IMR-90 (cell line): ENCODE measurements around the gene LAMB3. TPM values are rescaled to one million over a fixed set of nuclear protein-coding genes. Genes with fewer than 3 reads are reported as not detected.

Experiments used
- ATAC-seq: fragments of 200-7000 bp; cut with Tn5 transposase; 2 replicates; pipeline ENCODE4 v1.9.1; 2020; ENCODE audit warnings: low read depth, mild to moderate bottlenecking, moderate library complexity
- BruUV-seq: library from RNA; stranded (reverse); fragments of 400-500 nt; replicated peaks from 2 replicates; lab custom pipeline; 2021; lab: Mats Ljungman, UMichigan
- CTCF ChIA-PET: fragments of 300-600 bp; formaldehyde crosslinking; extraction: SDS; loops from one replicate; lab custom pipeline; 2021; ENCODE audit warnings: antibody characterized with exemption; lab: Yijun Ruan, JAX
- POLR2A ChIA-PET: fragments of 300-600 bp; sonication (Branson Sonifier 250); formaldehyde crosslinking; loops from one replicate; lab custom pipeline; 2022; ENCODE audit warnings: antibody characterized with exemption; ENCODE audit not compliant: unreplicated experiment; lab: Charles Lee
- DNase-seq: peaks from one replicate; pipeline ENCODE4 v3.0.0; 2013
- H2AFZ ChIP-seq: replicated peaks from 2 replicates; pipeline ENCODE3; 2013; ENCODE audit warnings: low read length, mild to moderate bottlenecking; ENCODE audit not compliant: poor library complexity
- H2AK5ac ChIP-seq: 2 replicates; pipeline ENCODE4 v1.6.1; 2013; ENCODE audit warnings: low read depth, low read length, inconsistent platforms
- H2AK9ac ChIP-seq: replicated peaks from 2 replicates; pipeline ENCODE3; 2013; ENCODE audit warnings: mild to moderate bottlenecking, low read depth, low read length, moderate library complexity; ENCODE audit not compliant: poor library complexity
- H2BK120ac ChIP-seq: 2 replicates; pipeline ENCODE4 v1.6.1; 2013; ENCODE audit warnings: low read depth, low read length, inconsistent platforms
- H2BK15ac ChIP-seq: 3 replicates; pipeline ENCODE4 v1.6.1; 2013; ENCODE audit warnings: low read depth, low read length, inconsistent platforms
- H2BK20ac ChIP-seq: 2 replicates; pipeline ENCODE4 v1.6.1; 2013; ENCODE audit warnings: low read depth, mild to moderate bottlenecking, inconsistent platforms, low read length, moderate library complexity
- H2BK5ac ChIP-seq: 2 replicates; pipeline ENCODE4 v1.6.1; 2013; ENCODE audit warnings: mild to moderate bottlenecking, low read depth, low read length, inconsistent platforms; ENCODE audit not compliant: poor library complexity, severe bottlenecking
- H3K14ac ChIP-seq: replicated peaks from 2 replicates; pipeline ENCODE4 v1.6.1; 2013; ENCODE audit warnings: low read depth, low read length, inconsistent platforms
- H3K18ac ChIP-seq: 2 replicates; pipeline ENCODE4 v1.6.1; 2013; ENCODE audit warnings: low read depth, low read length, control low read depth
- H3K23ac ChIP-seq: 2 replicates; pipeline ENCODE4 v1.6.1; 2013; ENCODE audit warnings: low read depth, low read length, inconsistent platforms
- H3K27ac ChIP-seq: 2 replicates; pipeline ENCODE4 v1.5.1; 2013; ENCODE audit warnings: mild to moderate bottlenecking, control low read depth, low read length; ENCODE audit not compliant: insufficient read depth
- H3K27me3 ChIP-seq: 2 replicates; pipeline ENCODE4 v1.6.1; 2013; ENCODE audit warnings: low read length; ENCODE audit not compliant: control insufficient read depth, insufficient read depth
- H3K36me3 ChIP-seq: 2 replicates; pipeline ENCODE4 v1.6.1; 2013; ENCODE audit warnings: low read length, mixed read lengths; ENCODE audit not compliant: control insufficient read depth, insufficient read depth
- H3K4ac ChIP-seq: 2 replicates; pipeline ENCODE4 v1.6.1; 2013; ENCODE audit warnings: low read depth, low read length, inconsistent platforms
- H3K4me1 ChIP-seq: 2 replicates; pipeline ENCODE4 v1.6.1; 2013; ENCODE audit warnings: low read length, mixed read lengths; ENCODE audit not compliant: control insufficient read depth, insufficient read depth
- H3K4me2 ChIP-seq: 2 replicates; pipeline ENCODE4 v1.6.1; 2013; ENCODE audit warnings: low read depth, mild to moderate bottlenecking, control low read depth, low read length, moderate library complexity
- H3K4me3 ChIP-seq: 2 replicates; pipeline ENCODE4 v1.5.1; 2013; ENCODE audit warnings: low read depth, mild to moderate bottlenecking, control low read depth, low read length, moderate library complexity; ENCODE audit not compliant: insufficient read depth
- H3K56ac ChIP-seq: 2 replicates; pipeline ENCODE4 v1.6.1; 2013; ENCODE audit warnings: low read length, inconsistent platforms; ENCODE audit not compliant: insufficient read depth; ENCODE audit errors: extremely low read depth
- H3K79me1 ChIP-seq, 2 experiments: 2 replicates each; pipeline ENCODE4 v1.6.1; 2013; ENCODE audit warnings: low read length in 2 of 2, inconsistent platforms in 1 of 2, low read depth in 1 of 2
- H3K9ac ChIP-seq: 2 replicates; pipeline ENCODE4 v1.6.1; 2013; ENCODE audit warnings: low read depth, low read length, control low read depth
- H3K9me1 ChIP-seq: 2 replicates; pipeline ENCODE4 v1.6.1; 2013; ENCODE audit warnings: low read length, inconsistent platforms; ENCODE audit not compliant: insufficient read depth
- H3K9me3 ChIP-seq: 2 replicates; pipeline ENCODE4 v1.6.1; 2013; ENCODE audit warnings: low read length; ENCODE audit not compliant: control insufficient read depth, insufficient read depth
- H4K20me1 ChIP-seq: 2 replicates; pipeline ENCODE4 v1.6.1; 2013; ENCODE audit warnings: low read length, inconsistent platforms; ENCODE audit not compliant: insufficient read depth
- H4K5ac ChIP-seq: 2 replicates; pipeline ENCODE4 v1.6.1; 2013; ENCODE audit warnings: mild to moderate bottlenecking, low read depth, low read length, control low read depth
- H4K8ac ChIP-seq, 2 experiments: 2 replicates each; pipeline ENCODE4 v1.6.1; 2013; ENCODE audit warnings: low read depth in 2 of 2, low read length in 2 of 2, control low read depth in 1 of 2, inconsistent platforms in 1 of 2
- H4K91ac ChIP-seq: 2 replicates; pipeline ENCODE4 v1.6.1; 2013; ENCODE audit warnings: low read depth, low read length, inconsistent platforms; ENCODE audit not compliant: insufficient read depth
- MAFK ChIP-seq: IDR thresholded peaks from 2 replicates; pipeline ENCODE4 v1.6.1; 2012; ENCODE audit warnings: low read depth, low read length, improper control_type of control experiment
- SMC3 ChIP-seq: fragments of 150-350 bp; IDR thresholded peaks from 2 replicates; pipeline ENCODE4 v1.6.1; 2016; ENCODE audit warnings: low read depth, mild to moderate bottlenecking, antibody characterized with exemption, low read length, moderate library complexity
- WGBS, 2 experiments: methylation state at CpG; one replicate each; pipeline versions ENCODE4 v1.1.5 to v1.1.7; 2013; ENCODE audit warnings: missing lambda C conversion rate in 2 of 2; ENCODE audit not compliant: insufficient read length in 1 of 2; ENCODE audit errors: extremely low coverage in 2 of 2; 5-methylcytosine and 5-hydroxymethylcytosine counted together
- dilution Hi-C: fragments of 300-500 bp; cut with HindIII; formaldehyde crosslinking; loops from one replicate; pipeline ENCODE4 v1.14.3; 2018; ENCODE audit warnings: low sequenced_read_pairs; ENCODE audit not compliant: unreplicated experiment
- in situ Hi-C: fragments of 300-500 bp; cut with MboI; formaldehyde crosslinking; loops from 3 replicates; pipeline ENCODE4 v1.14.3; 2019; ENCODE audit warnings: low sequenced_read_pairs, inconsistent platforms, mixed read lengths
- intact Hi-C: fragments of 100-400 bp; cut with micrococcal nuclease; formaldehyde crosslinking; loops from 2 replicates; pipeline ENCODE4 v1.10.0; 2022
- polyA plus RNA-seq, 3 experiments: library from polyadenylated mRNA; depleted of rRNA; stranded (reverse); fragments of >200 nt; gene quantifications; 2 replicates each; pipeline ENCODE4 v1.2.3, GENCODE V29; 2012; ENCODE audit warnings: low replicate concordance in 1 of 3
- total RNA-seq: library from RNA; depleted of rRNA; stranded (reverse); fragments of >200 nt; gene quantifications from 2 replicates; pipeline ENCODE4 v1.2.3, GENCODE V29; 2012

Gene LAMB3
- total and polyA plus RNA-seq, 2 of the 4 experiments (the other 2 are of a cell fraction): 0.72 to 2.1 TPM

DNA sequence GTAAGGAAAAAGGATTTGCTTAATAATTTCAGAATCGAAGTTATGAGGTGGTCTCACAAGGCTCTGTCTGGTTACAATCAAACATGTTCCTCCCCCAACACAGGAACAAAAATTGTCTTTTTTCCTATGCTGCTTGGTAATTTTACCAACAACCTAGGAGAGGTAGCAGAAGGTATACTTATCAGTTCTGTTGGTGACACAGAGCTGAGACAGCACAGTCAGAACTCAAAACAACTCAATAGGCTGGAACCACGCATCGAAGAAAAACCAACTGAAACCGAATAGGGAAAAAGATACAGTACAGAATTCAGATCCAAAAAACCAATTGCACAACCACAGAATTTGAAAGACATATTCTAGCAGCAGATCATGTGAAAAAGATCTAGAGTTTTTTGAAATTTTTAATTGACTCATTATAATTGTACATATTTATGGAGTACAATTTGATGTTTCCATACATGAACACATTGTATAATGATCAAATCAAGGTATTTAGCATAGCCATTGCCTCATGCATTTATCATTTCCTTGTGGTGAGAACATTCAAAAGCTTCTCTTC lies 26.8 kb upstream of the LAMB3 start:
- no peak overlapping the region for H3K18ac ChIP-seq
- no peak overlapping the region for H2BK120ac ChIP-seq
- dilution Hi-C loops (no loop called here), in situ Hi-C loops (no loop called here), intact Hi-C loops (no loop called here)
- no peak overlapping the region for H2AK9ac ChIP-seq
- no peak overlapping the region for H4K8ac ChIP-seq
- H2AK5ac ChIP-seq: no peak overlapping the region
- H3K79me1 ChIP-seq: no peaks in the 10 kb centered on the region
- no peaks in the 10 kb centered on the region for H3K9me3 ChIP-seq
- H4K91ac ChIP-seq: no peak overlapping the region
- H4K5ac ChIP-seq: no peak overlapping the region
- H3K4me3 ChIP-seq: no peak overlapping the region
- H3K27ac ChIP-seq: no peak overlapping the region
- POLR2A ChIA-PET: no interaction called here
- H3K9ac ChIP-seq: no peak overlapping the region
- no peak overlapping the region for H3K4ac ChIP-seq
- WGBS, 2 experiments: no CpG with 5 or more reads among the region's 4 CpGs
- H2BK20ac ChIP-seq: no peak overlapping the region
- no peak for DNase-seq
- ATAC-seq: no peak
- no peaks in the 10 kb centered on the region for H4K20me1 ChIP-seq
- no peaks in the 10 kb centered on the region for H3K9me1 ChIP-seq
- no peak overlapping the region for H2BK15ac ChIP-seq
- H3K56ac ChIP-seq: no peak overlapping the region
- CTCF ChIA-PET: no interaction called here
- H3K36me3 ChIP-seq: no peaks in the 10 kb centered on the region
- no peak overlapping the region for H2AFZ ChIP-seq
- H3K23ac ChIP-seq: no peak overlapping the region
- no peak overlapping the region for H3K4me2 ChIP-seq
- H2BK5ac ChIP-seq: no peak overlapping the region
- H3K14ac ChIP-seq: no peak overlapping the region
- BruUV-seq: no TSS peak
- H3K4me1 ChIP-seq: no peaks in the 10 kb centered on the region; the same call in 1 of the 2 replicates
- peaks cover 17% of the 10 kb centered on the region for H3K27me3 ChIP-seq
- TF ChIP-seq SMC3 (no peak), MAFK (no peak)
